GM12878 (cell line): ENCODE measurements around the gene WBP1L.

Experiments used
- CTCF ChIP-seq, 3 experiments: IDR thresholded peaks in 2 of 3; conservative IDR thresholded peaks in 1 of 3; 2 replicates each; pipeline ENCODE4 v1.5.1; 2011; ENCODE audit warnings: low read depth in 3 of 3, low read length in 3 of 3, mild to moderate bottlenecking in 3 of 3, control low read depth in 2 of 3, moderate library complexity in 2 of 3, inconsistent platforms in 1 of 3, mixed read lengths in 1 of 3; ENCODE audit not compliant: control insufficient read depth in 2 of 3, insufficient read depth in 1 of 3; ENCODE audit errors: extremely low read depth in 1 of 3
- EZH2 ChIP-seq: IDR thresholded peaks from 2 replicates; pipeline ENCODE4 v1.6.1; 2012; ENCODE audit warnings: low read depth, mild to moderate bottlenecking, control low read depth, inconsistent platforms, low read length, borderline replicate concordance; ENCODE audit not compliant: control insufficient read depth
- HSF1 ChIP-seq: fragments of 150-350 bp; IDR thresholded peaks from 2 replicates; pipeline ENCODE4 v1.6.1; 2014; ENCODE audit warnings: mild to moderate bottlenecking, low read depth, low read length
- POLR2AphosphoS5 ChIP-seq: IDR thresholded peaks from 2 replicates; pipeline ENCODE4 v1.6.1; 2011; ENCODE audit warnings: mild to moderate bottlenecking, low read length, inconsistent platforms
- SP1 ChIP-seq: IDR thresholded peaks from one replicate; pipeline ENCODE4 v1.6.1; 2011; ENCODE audit warnings: low read depth, low read length
- TAF1 ChIP-seq: IDR thresholded peaks from 2 replicates; pipeline ENCODE4 v1.6.1; 2011; ENCODE audit warnings: mild to moderate bottlenecking, low read depth, low read length, borderline replicate concordance
- TARDBP ChIP-seq: IDR thresholded peaks from 2 replicates; pipeline ENCODE4 v1.6.1; 2016; ENCODE audit warnings: borderline replicate concordance
- TCF3 ChIP-seq: IDR thresholded peaks from 2 replicates; pipeline ENCODE4 v1.6.1; 2012; ENCODE audit warnings: low read depth, mild to moderate bottlenecking, low read length, borderline replicate concordance; ENCODE audit not compliant: insufficient read depth
- ZNF217 ChIP-seq: fragments of 450-650 bp; IDR thresholded peaks from 2 replicates; pipeline ENCODE4 v1.6.1; 2017; ENCODE audit warnings: antibody characterized with exemption, mild to moderate bottlenecking

GRCh38 chr10:102813734-102814452, 70.1 kb downstream of the WBP1L start:
- no peak for TF ChIP-seq TAF1
- TF ChIP-seq TARDBP, result no peak
- no peak for TF ChIP-seq POLR2AphosphoS5
- no peak for TF ChIP-seq ZNF217
- TF ChIP-seq EZH2, result no peak
- TF ChIP-seq SP1, result no peak
- TF ChIP-seq HSF1, result no peak
- no peak for TF ChIP-seq CTCF (IDR thresholded peaks at IDR 0.05 in 2 of 3, conservative IDR thresholded peaks at IDR 0.05 in 1 of 3; ENCODE audit: control insufficient read depth in 2 of 3, extremely low read depth in 1 of 3, insufficient read depth in 1 of 3, low read depth in 3 of 3, low read length in 3 of 3)
- TF ChIP-seq TCF3, result no peak
